SK-N-SH treated with all-trans-retinoic acid at 6 μM for 48 hours (cell line): Measurements from ENCODE around the gene SSBP2.

ENCODE experiments used
- CSDC2 ChIP-seq: fragments of 250-450 bp; sonication (Bioruptor Pico); IDR thresholded peaks from 2 replicates; pipeline ENCODE4 v1.5.0; 2020; ENCODE audit warnings: mild to moderate bottlenecking, moderate library complexity
- ISL1 ChIP-seq: fragments of 250-450 bp; sonication (Bioruptor Pico); IDR thresholded peaks from 2 replicates; pipeline ENCODE4 v2.1.2; 2022; ENCODE audit warnings: mild to moderate bottlenecking, moderate library complexity
- OSR1 ChIP-seq: fragments of 250-450 bp; sonication (Bioruptor Pico); IDR thresholded peaks from 2 replicates; pipeline ENCODE4 v1.8.0; 2022; ENCODE audit warnings: moderate library complexity, mild to moderate bottlenecking, inconsistent platforms
- POU6F1 ChIP-seq: fragments of 250-450 bp; sonication (Bioruptor Pico); IDR thresholded peaks from 2 replicates; pipeline ENCODE4 v1.8.0; 2021; ENCODE audit warnings: low read depth, mild to moderate bottlenecking, moderate library complexity, borderline replicate concordance
- RARB ChIP-seq: fragments of 250-450 bp; sonication (Bioruptor Pico); IDR thresholded peaks from 2 replicates; pipeline ENCODE4 v1.8.0; 2021; ENCODE audit warnings: mild to moderate bottlenecking, moderate library complexity
- TOX ChIP-seq: fragments of 250-450 bp; sonication (Bioruptor Pico); IDR thresholded peaks from 2 replicates; pipeline ENCODE4 v1.8.0; 2021; ENCODE audit warnings: mild to moderate bottlenecking, moderate library complexity, borderline replicate concordance
- ZFP3 ChIP-seq: fragments of 250-450 bp; sonication (Bioruptor Pico); IDR thresholded peaks from 2 replicates; pipeline ENCODE4 v1.5.0; 2020; ENCODE audit warnings: mild to moderate bottlenecking, moderate library complexity
- ZFP30 ChIP-seq: fragments of 450-650 bp; formaldehyde crosslinking; IDR thresholded peaks from 2 replicates; pipeline ENCODE4 v1.5.0; 2022; ENCODE audit warnings: mild to moderate bottlenecking, moderate library complexity
- ZNF565 ChIP-seq: fragments of 450-650 bp; formaldehyde crosslinking; conservative IDR thresholded peaks from 2 replicates; pipeline ENCODE4 v1.5.0; 2020; ENCODE audit warnings: low read depth, mild to moderate bottlenecking, moderate library complexity
- TF ChIP-seq, protein P1 (sequence below): fragments of 250-450 bp; sonication (Bioruptor Pico); IDR thresholded peaks from 2 replicates; pipeline ENCODE4 v1.8.0; 2020; ENCODE audit warnings: mild to moderate bottlenecking, moderate library complexity, borderline replicate concordance
- TF ChIP-seq, protein P2 (sequence below): fragments of 250-450 bp; sonication (Bioruptor Pico); IDR thresholded peaks from 2 replicates; pipeline ENCODE4 v1.5.0; 2020; ENCODE audit warnings: mild to moderate bottlenecking, moderate library complexity

DNA sequence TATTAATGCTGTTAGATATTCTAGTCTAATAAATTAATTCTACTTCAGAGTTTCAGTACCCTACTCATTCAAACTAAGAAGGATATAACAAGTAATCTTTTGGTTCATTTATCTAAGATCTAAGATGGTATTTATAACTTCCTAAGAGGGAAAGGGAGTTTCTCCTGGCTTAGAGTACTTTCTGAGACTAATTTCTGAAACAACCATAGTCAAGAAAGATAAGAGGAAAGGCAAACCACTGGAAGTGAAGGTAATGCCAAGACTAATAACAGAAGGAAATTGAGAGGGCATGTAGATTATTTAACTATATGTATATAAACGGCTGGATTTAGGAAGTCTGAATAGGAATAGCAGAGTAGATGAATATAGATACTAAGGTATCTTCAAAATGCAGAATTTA is 244.5 kb downstream of the SSBP2 start:
- TF ChIP-seq RARB (CRISPR knock-in tag) (no peak), OSR1 (CRISPR knock-in tag) (no peak), CSDC2 (CRISPR knock-in tag) (no peak), TOX (CRISPR knock-in tag) (no peak), ZFP3 (CRISPR knock-in tag) (no peak), POU6F1 (CRISPR knock-in tag) (no peak), ZFP30 (CRISPR knock-in tag) (no peak), ZNF565 (CRISPR knock-in tag) (no peak), ISL1 (CRISPR knock-in tag) (no peak)
- TF ChIP-seq, protein P1, sequence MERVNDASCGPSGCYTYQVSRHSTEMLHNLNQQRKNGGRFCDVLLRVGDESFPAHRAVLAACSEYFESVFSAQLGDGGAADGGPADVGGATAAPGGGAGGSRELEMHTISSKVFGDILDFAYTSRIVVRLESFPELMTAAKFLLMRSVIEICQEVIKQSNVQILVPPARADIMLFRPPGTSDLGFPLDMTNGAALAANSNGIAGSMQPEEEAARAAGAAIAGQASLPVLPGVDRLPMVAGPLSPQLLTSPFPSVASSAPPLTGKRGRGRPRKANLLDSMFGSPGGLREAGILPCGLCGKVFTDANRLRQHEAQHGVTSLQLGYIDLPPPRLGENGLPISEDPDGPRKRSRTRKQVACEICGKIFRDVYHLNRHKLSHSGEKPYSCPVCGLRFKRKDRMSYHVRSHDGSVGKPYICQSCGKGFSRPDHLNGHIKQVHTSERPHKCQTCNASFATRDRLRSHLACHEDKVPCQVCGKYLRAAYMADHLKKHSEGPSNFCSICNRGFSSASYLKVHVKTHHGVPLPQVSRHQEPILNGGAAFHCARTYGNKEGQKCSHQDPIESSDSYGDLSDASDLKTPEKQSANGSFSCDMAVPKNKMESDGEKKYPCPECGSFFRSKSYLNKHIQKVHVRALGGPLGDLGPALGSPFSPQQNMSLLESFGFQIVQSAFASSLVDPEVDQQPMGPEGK (CRISPR knock-in tag): no peak
- TF ChIP-seq, protein P2, sequence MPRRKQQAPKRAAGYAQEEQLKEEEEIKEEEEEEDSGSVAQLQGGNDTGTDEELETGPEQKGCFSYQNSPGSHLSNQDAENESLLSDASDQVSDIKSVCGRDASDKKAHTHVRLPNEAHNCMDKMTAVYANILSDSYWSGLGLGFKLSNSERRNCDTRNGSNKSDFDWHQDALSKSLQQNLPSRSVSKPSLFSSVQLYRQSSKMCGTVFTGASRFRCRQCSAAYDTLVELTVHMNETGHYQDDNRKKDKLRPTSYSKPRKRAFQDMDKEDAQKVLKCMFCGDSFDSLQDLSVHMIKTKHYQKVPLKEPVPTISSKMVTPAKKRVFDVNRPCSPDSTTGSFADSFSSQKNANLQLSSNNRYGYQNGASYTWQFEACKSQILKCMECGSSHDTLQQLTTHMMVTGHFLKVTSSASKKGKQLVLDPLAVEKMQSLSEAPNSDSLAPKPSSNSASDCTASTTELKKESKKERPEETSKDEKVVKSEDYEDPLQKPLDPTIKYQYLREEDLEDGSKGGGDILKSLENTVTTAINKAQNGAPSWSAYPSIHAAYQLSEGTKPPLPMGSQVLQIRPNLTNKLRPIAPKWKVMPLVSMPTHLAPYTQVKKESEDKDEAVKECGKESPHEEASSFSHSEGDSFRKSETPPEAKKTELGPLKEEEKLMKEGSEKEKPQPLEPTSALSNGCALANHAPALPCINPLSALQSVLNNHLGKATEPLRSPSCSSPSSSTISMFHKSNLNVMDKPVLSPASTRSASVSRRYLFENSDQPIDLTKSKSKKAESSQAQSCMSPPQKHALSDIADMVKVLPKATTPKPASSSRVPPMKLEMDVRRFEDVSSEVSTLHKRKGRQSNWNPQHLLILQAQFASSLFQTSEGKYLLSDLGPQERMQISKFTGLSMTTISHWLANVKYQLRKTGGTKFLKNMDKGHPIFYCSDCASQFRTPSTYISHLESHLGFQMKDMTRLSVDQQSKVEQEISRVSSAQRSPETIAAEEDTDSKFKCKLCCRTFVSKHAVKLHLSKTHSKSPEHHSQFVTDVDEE (CRISPR knock-in tag): no peak
